K562 (cell line): Measurements from ENCODE around the gene MYRFL. TPM values are rescaled to one million over a fixed set of nuclear protein-coding genes. Genes with fewer than 3 reads are reported as not detected.

ENCODE experiments used
- ATAC-seq: fragments of 200-7000 bp; cut with Tn5 transposase; 3 replicates; pipeline ENCODE4 v1.9.1; 2020; ENCODE audit warnings: moderate library complexity
- Bru-seq: library from RNA; stranded (reverse); fragments of 400-500 nt; gene quantifications from one replicate; lab custom pipeline; 2021; lab: Mats Ljungman, UMichigan
- BruChase-seq, 2 experiments: library from RNA; stranded (reverse); fragments of 400-500 nt; gene quantifications; one replicate each; lab custom pipeline; 2021; lab: Mats Ljungman, UMichigan
- BruUV-seq: library from RNA; stranded (reverse); fragments of 400-500 nt; replicated peaks from 2 replicates; lab custom pipeline; 2021; lab: Mats Ljungman, UMichigan
- CTCF ChIA-PET: fragments of 300-600 bp; formaldehyde crosslinking; extraction: SDS; loops from one replicate; lab custom pipeline; 2021; ENCODE audit warnings: low intra/inter-chr PET ratio; lab: Yijun Ruan, JAX
- POLR2A ChIA-PET: fragments of 300-600, 350-650 bp; sonication (Branson Sonifier 250); formaldehyde crosslinking; extraction: SDS; loops from one replicate; lab custom pipeline; 2021; ENCODE audit warnings: antibody characterized with exemption, inconsistent platforms; lab: Yijun Ruan, JAX
- DNase-seq, 4 experiments: peaks; one replicate each; pipeline versions ENCODE4 v3.0.0 to v3.0.0-alpha.2; 2011 to 2018; ENCODE audit warnings: low spot score in 3 of 4, mixed read lengths in 3 of 4; ENCODE audit errors: extremely low read depth in 1 of 4
- FAIRE-seq: peaks from 2 replicates; lab custom pipeline; 2011; peaks lifted over from hg19 to GRCh38; lab: Jason Lieb, UNC
- H2AFZ ChIP-seq: 2 replicates; pipeline ENCODE4 v1.6.0; 2011; ENCODE audit warnings: low read depth, low read length, control low read depth, inconsistent platforms
- H3K27ac ChIP-seq: fragments of 200-600 bp; 3 replicates; pipeline ENCODE4 v1.8.0; 2011; ENCODE audit warnings: low read depth, mild to moderate bottlenecking, control low read depth, inconsistent platforms, low read length, moderate library complexity, mixed read lengths; ENCODE audit errors: extremely low read depth
- H3K27me3 ChIP-seq, 2 experiments: fragments of 300-600 bp in 1 of 2; 2 replicates in 1 of 2; 3 replicates in 1 of 2; pipeline versions ENCODE4 v1.6.0 to v1.8.0; 2011; ENCODE audit warnings: inconsistent platforms in 2 of 2, low read length in 2 of 2, mild to moderate bottlenecking in 1 of 2, mixed read lengths in 1 of 2, moderate library complexity in 1 of 2; ENCODE audit not compliant: control insufficient read depth in 2 of 2, insufficient read depth in 2 of 2
- H3K36me3 ChIP-seq: fragments of 300-600 bp; 3 replicates; pipeline ENCODE4 v1.8.0; 2011; ENCODE audit warnings: mild to moderate bottlenecking, low read length, inconsistent platforms; ENCODE audit not compliant: control insufficient read depth, insufficient read depth
- H3K4me1 ChIP-seq, 2 experiments: fragments of 200-600 bp in 1 of 2; replicated peaks in 1 of 2; 2 replicates in 1 of 2; 3 replicates in 1 of 2; pipeline versions ENCODE4 v1.5.1 to v1.8.0; 2011; ENCODE audit warnings: inconsistent platforms in 2 of 2, low read length in 2 of 2, mild to moderate bottlenecking in 1 of 2, mixed read lengths in 1 of 2, moderate library complexity in 1 of 2; ENCODE audit not compliant: control insufficient read depth in 2 of 2, insufficient read depth in 2 of 2
- H3K4me2 ChIP-seq: 2 replicates; pipeline ENCODE4 v1.6.1; 2011; ENCODE audit warnings: low read length, control low read depth, inconsistent platforms, mixed read lengths; ENCODE audit not compliant: insufficient read depth
- H3K4me3 ChIP-seq: fragments of 200-600 bp; sonication (generic), shearing (Covaris generic); 2 replicates; pipeline ENCODE4 v1.5.1; 2016; ENCODE audit warnings: control low read depth, inconsistent platforms
- H3K79me2 ChIP-seq: fragments of 200-600 bp; 3 replicates; pipeline ENCODE4 v1.8.0; 2011; ENCODE audit warnings: low read length, inconsistent platforms; ENCODE audit not compliant: control insufficient read depth, insufficient read depth
- H3K9ac ChIP-seq, 2 experiments: 2 replicates each; pipeline versions ENCODE4 v1.6.0 to v1.6.1; 2011; ENCODE audit warnings: low read depth in 2 of 2, low read length in 2 of 2, control low read depth in 1 of 2, inconsistent platforms in 1 of 2, mild to moderate bottlenecking in 1 of 2, mixed read lengths in 1 of 2; ENCODE audit not compliant: insufficient read depth in 1 of 2
- H3K9me1 ChIP-seq: one replicate; pipeline ENCODE4 v1.6.0; 2011; ENCODE audit warnings: inconsistent platforms, mild to moderate bottlenecking, low read length, moderate library complexity; ENCODE audit not compliant: control insufficient read depth, insufficient read depth
- H3K9me3 ChIP-seq: replicated peaks from 2 replicates; pipeline ENCODE4 v1.5.1; 2011; ENCODE audit warnings: low read depth, low read length, inconsistent platforms; ENCODE audit not compliant: control insufficient read depth, insufficient read depth
- H4K20me1 ChIP-seq: replicated peaks from 2 replicates; pipeline ENCODE4 v1.6.1; 2011; ENCODE audit warnings: low read length, inconsistent platforms, mixed read lengths; ENCODE audit not compliant: control insufficient read depth, insufficient read depth
- GTF2F1 ChIP-seq: IDR thresholded peaks from 2 replicates; pipeline ENCODE4 v1.6.1; 2011; ENCODE audit warnings: low read depth, low read length, improper control_type of control experiment
- NELFE ChIP-seq: IDR thresholded peaks from 2 replicates; pipeline ENCODE4 v1.6.1; 2011; ENCODE audit warnings: mild to moderate bottlenecking; ENCODE audit not compliant: insufficient read depth, insufficient read length
- WGBS: fragments of 100-300 bp; shearing (Covaris generic); methylation state at CpG from one replicate; pipeline ENCODE4 v1.1.6; 2016; ENCODE audit warnings: low coverage, mixed read lengths; ENCODE audit not compliant: insufficient coverage; ENCODE audit errors: missing lambda C conversion rate; 5-methylcytosine and 5-hydroxymethylcytosine counted together
- in situ Hi-C: fragments of 300-500 bp; cut with MboI; formaldehyde crosslinking; loops from 4 replicates; pipeline ENCODE4 v1.15.0; 2018; ENCODE audit warnings: inconsistent platforms, mixed read lengths
- intact Hi-C: fragments of 100-400 bp; cut with micrococcal nuclease; formaldehyde crosslinking; loops from 2 replicates; pipeline ENCODE4 v1.14.2; 2022
- long read RNA-seq, 3 experiments: library from polyadenylated mRNA in 2 of 3; library from RNA in 1 of 3; unstranded in 2 of 3; stranded (forward) in 1 of 3; transcript quantifications; one replicate each; pipeline ENCODE4 v2.0.0, GENCODE V29; 2019 to 2022
- polyA minus RNA-seq, 3 experiments: library from RNA; depleted of rRNA, polyadenylated mRNA; stranded (reverse); fragments of >200 nt; gene quantifications; 2 replicates each; pipeline ENCODE4 v1.2.3, GENCODE V29; 2011
- polyA plus RNA-seq, 8 experiments: library from polyadenylated mRNA; depleted of rRNA in 4 of 8; stranded (reverse) in 5 of 8; unstranded in 3 of 8; fragments of >200 nt; fragmentation: Nextera tagmentation in 2 of 8; fragmentation: Illumina TruSeq in 1 of 8; extraction: Ambion mirVana in 2 of 8; extraction: Trizol in 1 of 8; gene quantifications; 2 replicates each; pipeline versions ENCODE4 v1.2.1 to v1.2.3, GENCODE V29; 2011 to 2014; ENCODE audit warnings: inconsistent platforms in 1 of 8, missing spikeins in 1 of 8
- total RNA-seq, 7 experiments: library from RNA; depleted of rRNA in 6 of 7; stranded (reverse); fragments of >200 nt in 6 of 7; fragmentation: Illumina TruSeq in 2 of 7; extraction: Trizol in 2 of 7; gene quantifications; 2 replicates each; pipeline versions ENCODE4 v1.2.1 to v1.2.3, GENCODE V29; 2011 to 2021; ENCODE audit warnings: low replicate concordance in 1 of 7
- TF ChIP-seq, protein P1 (sequence below): fragments of 450-650 bp; formaldehyde crosslinking; conservative IDR thresholded peaks from 2 replicates; pipeline ENCODE4 v1.4.0; 2022; ENCODE audit warnings: mild to moderate bottlenecking, missing genetic modification characterization

MYRFL gene
- not detected in 2 replicates for total RNA-seq (2011; cell fraction: chromatin; rRNA removed; ENCODE audit: low replicate concordance)
- total RNA-seq (2011; cell fraction: nucleolus; rRNA removed) = not detected in 2 replicates
- total RNA-seq (2011; cell fraction: nucleoplasm; rRNA removed) = not detected in 2 replicates
- total RNA-seq (2014; rRNA removed) (not detected in 2 replicates), total RNA-seq (2014; rRNA removed; fragmentation: Illumina TruSeq; extraction: Trizol) (not detected in 2 replicates), total RNA-seq (2015; rRNA removed; fragmentation: Illumina TruSeq; extraction: Trizol) (not detected in 2 replicates), total RNA-seq (2021) (not detected in 2 replicates), polyA plus RNA-seq (2011; rRNA removed) (not detected in 2 replicates), polyA plus RNA-seq (2014; fragmentation: Illumina TruSeq; extraction: Trizol) (not detected in 2 replicates), polyA plus RNA-seq (2014; fragmentation: Nextera tagmentation; extraction: Ambion mirVana) (not detected), polyA plus RNA-seq (2014; rRNA removed) (not detected in 2 replicates), polyA minus RNA-seq (2011; rRNA and poly(A)+ RNA removed) (not detected in 2 replicates), Bru-seq, nascent RNA (percentile 5 among the genes with signal in this experiment), BruChase-seq, experiment 1, labeled RNA remaining after a 2-hour chase (percentile 26 among the genes with signal in this experiment), BruChase-seq, experiment 2, labeled RNA remaining after a 6-hour chase (percentile 23 among the genes with signal in this experiment)
- not detected in 2 replicates for polyA plus RNA-seq (2011; cell fraction: cytosol; rRNA removed)
- not detected in 2 replicates for polyA plus RNA-seq (2011; cell fraction: nucleus; rRNA removed)
- polyA plus RNA-seq (2012) = not detected in 2 replicates
- polyA minus RNA-seq (2011; cell fraction: cytosol; rRNA and poly(A)+ RNA removed) = not detected in 2 replicates
- polyA minus RNA-seq (2011; cell fraction: nucleus; rRNA and poly(A)+ RNA removed) = not detected in 2 replicates
- long read RNA-seq, experiment 1 = 0 reads
- long read RNA-seq, experiment 2 = 0 reads
- long read RNA-seq, experiment 3 = 0 reads

DNA sequence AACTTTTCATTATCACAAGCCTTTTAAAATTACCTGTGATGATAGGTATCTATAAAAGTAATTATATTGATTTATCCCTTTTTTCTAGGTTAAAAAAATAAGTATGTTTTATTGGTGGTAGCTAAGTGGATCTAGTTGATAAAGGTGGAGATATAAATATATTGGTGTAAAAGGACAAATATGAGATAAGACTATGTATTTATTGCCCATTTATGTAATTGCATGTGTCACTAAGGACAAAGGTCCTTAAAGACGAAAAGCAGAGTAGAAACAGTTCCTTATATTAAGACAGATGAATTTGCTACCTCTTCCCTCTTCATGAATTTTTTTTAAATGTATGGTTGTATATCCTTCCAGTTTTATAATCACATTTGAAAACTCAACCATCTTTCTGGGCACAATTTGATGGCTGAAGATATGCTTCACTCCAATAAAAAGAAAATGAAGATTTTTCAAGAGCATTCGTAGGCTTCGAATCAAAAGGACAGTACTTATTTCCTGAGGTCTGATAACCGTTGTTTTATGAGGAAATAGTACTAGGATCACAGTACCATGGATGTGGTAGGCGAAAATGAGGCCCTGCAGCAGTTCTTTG lies at the start of gene MYRFL:
Gene MYRFL, plus strand, starts transcription at position 262 of the 595 bp plus-strand sequence. Its CDS starts 291 bp downstream, at position 553.
- Histone ChIP-seq H2AFZ (no peak within 1 kb of the TSS), H3K9ac (no peak within 1 kb of the TSS), H3K79me2 (no peaks in the 10 kb centered on the region), H3K36me3 (no peaks in the 10 kb centered on the region), H3K9me1 (no peaks in the 10 kb centered on the region), H3K4me1 (no peaks in the 10 kb centered on the region), H3K27ac (no peak within 1 kb of the TSS), H3K27me3 (no peaks in the 10 kb centered on the region; a peak in 1 of 5 replicates), H3K4me2 (no peak within 1 kb of the TSS), H3K4me3 (no peak within 1 kb of the TSS), H4K20me1 (no peaks in the 10 kb centered on the region), H3K9me3 (no peaks in the 10 kb centered on the region)
- ATAC-seq (no peak), FAIRE-seq (no peak), DNase-seq (no peak)
- BruUV-seq = no TSS peak
- WGBS = 2% methylated on average over 5 of the region's 5 CpGs
- TF ChIP-seq GTF2F1 (no peak), NELFE (no peak)
- TF ChIP-seq, protein P1, sequence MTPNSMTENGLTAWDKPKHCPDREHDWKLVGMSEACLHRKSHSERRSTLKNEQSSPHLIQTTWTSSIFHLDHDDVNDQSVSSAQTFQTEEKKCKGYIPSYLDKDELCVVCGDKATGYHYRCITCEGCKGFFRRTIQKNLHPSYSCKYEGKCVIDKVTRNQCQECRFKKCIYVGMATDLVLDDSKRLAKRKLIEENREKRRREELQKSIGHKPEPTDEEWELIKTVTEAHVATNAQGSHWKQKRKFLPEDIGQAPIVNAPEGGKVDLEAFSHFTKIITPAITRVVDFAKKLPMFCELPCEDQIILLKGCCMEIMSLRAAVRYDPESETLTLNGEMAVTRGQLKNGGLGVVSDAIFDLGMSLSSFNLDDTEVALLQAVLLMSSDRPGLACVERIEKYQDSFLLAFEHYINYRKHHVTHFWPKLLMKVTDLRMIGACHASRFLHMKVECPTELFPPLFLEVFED (CRISPR knock-in tag) = no peak
- intact Hi-C loops (no loop called here), in situ Hi-C loops (no loop called here)
- POLR2A ChIA-PET = interaction anchor here (0.6 kb wide), 1 partner anchor 10 kb away, joined by 3 read pairs; no protein-coding TSS in a partner anchor
- CTCF ChIA-PET = no interaction called here
